ENCODE results near the gene RPS6KB2. TPM values are rescaled to one million over a fixed set of nuclear protein-coding genes. Genes with fewer than 3 reads are reported as not detected.

The RPS6KB2 gene
- total and polyA plus RNA-seq, 2 experiments from 2014 or later, result 29.5 to 41.3 TPM

GRCh38 chr11:67428052-67429001, at the start of gene RPS6KB2 (continued):
- no peak for TF ChIP-seq REST (IDR thresholded peaks at IDR 0.05; ENCODE audit: unreplicated experiment)

GRCh38 chr11:67378544-67378943, 49.8 kb upstream of the RPS6KB2 start:
- Mint-ChIP-seq H3K27me3 (ENCODE audit: insufficient read depth, low read depth, poor library complexity) (peaks cover 29% of the 10 kb centered on the region), H3K27ac (no peak overlapping the region), H3K4me1 (peaks cover 44% of the 10 kb centered on the region), H3K36me3 (ENCODE audit: low read depth) (no peaks in the 10 kb centered on the region), H3K9me3 (no peaks in the 10 kb centered on the region; the same call in 2 of the 3 replicates), H3K4me3 (no peak overlapping the region; the same call in 2 of the 3 replicates)
- peaks cover 23% of the 10 kb centered on the region for H3K4me1 ChIP-seq (ENCODE audit: insufficient read depth)
- no peaks in the 10 kb centered on the region for H4K20me1 ChIP-seq (replicated peaks; ENCODE audit: insufficient read depth)
- no peaks in the 10 kb centered on the region for H3K79me2 ChIP-seq (replicated peaks; ENCODE audit: insufficient read depth)
- H3K27me3 ChIP-seq (ENCODE audit: insufficient read depth), result peaks cover 54% of the 10 kb centered on the region
- no peak overlapping the region for H3K4me2 ChIP-seq
- no peak for DNase-seq (ENCODE audit: low spot score)
- H2AFZ ChIP-seq, result no peak overlapping the region
- no peaks in the 10 kb centered on the region; the same call in 1 of the 2 replicates for H3F3A ChIP-seq (replicated peaks; ENCODE audit: low read depth)
- no peaks in the 10 kb centered on the region for H3K9me2 ChIP-seq (ENCODE audit: insufficient read depth)
- H3K27ac ChIP-seq (ENCODE audit: low read depth), result no peak overlapping the region
- H3K4me3 ChIP-seq, result no peak overlapping the region
- H3K36me3 ChIP-seq (ENCODE audit: insufficient read depth), result no peaks in the 10 kb centered on the region
- no peak for ATAC-seq
- no peak for TF ChIP-seq ZNF331 (CRISPR knock-in tag; IDR thresholded peaks at IDR 0.05; ENCODE audit: low read depth)
- no peak for TF ChIP-seq EZH2 (IDR thresholded peaks at IDR 0.05; ENCODE audit: low read depth, unreplicated experiment)
- TF ChIP-seq JUNB (IDR thresholded peaks at IDR 0.05; ENCODE audit: unreplicated experiment), result no peak
- no peak for TF ChIP-seq POLR2AphosphoS5 (IDR thresholded peaks at IDR 0.05; ENCODE audit: low read depth)
- TF ChIP-seq NANOG (IDR thresholded peaks at IDR 0.05; ENCODE audit: borderline replicate concordance), result no peak
- TF ChIP-seq REST (IDR thresholded peaks at IDR 0.05; ENCODE audit: unreplicated experiment), result no peak
- no peak for TF ChIP-seq STAT1 (IDR thresholded peaks at IDR 0.05; ENCODE audit: unreplicated experiment)
- no peak for TF ChIP-seq EZH2phosphoT487 (IDR thresholded peaks at IDR 0.05; ENCODE audit: unreplicated experiment)
- TF ChIP-seq, protein P1, sequence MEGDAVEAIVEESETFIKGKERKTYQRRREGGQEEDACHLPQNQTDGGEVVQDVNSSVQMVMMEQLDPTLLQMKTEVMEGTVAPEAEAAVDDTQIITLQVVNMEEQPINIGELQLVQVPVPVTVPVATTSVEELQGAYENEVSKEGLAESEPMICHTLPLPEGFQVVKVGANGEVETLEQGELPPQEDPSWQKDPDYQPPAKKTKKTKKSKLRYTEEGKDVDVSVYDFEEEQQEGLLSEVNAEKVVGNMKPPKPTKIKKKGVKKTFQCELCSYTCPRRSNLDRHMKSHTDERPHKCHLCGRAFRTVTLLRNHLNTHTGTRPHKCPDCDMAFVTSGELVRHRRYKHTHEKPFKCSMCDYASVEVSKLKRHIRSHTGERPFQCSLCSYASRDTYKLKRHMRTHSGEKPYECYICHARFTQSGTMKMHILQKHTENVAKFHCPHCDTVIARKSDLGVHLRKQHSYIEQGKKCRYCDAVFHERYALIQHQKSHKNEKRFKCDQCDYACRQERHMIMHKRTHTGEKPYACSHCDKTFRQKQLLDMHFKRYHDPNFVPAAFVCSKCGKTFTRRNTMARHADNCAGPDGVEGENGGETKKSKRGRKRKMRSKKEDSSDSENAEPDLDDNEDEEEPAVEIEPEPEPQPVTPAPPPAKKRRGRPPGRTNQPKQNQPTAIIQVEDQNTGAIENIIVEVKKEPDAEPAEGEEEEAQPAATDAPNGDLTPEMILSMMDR (conservative IDR thresholded peaks at IDR 0.05; ENCODE audit: low read depth in 2 of 2), result no peak
- no peak for TF ChIP-seq CREB1 (CRISPR knock-in tag; IDR thresholded peaks at IDR 0.05; ENCODE audit: low read depth)
- TF ChIP-seq ZNF114 (CRISPR knock-in tag; IDR thresholded peaks at IDR 0.05), result no peak
- no peak for TF ChIP-seq ETS1 (IDR thresholded peaks at IDR 0.05)
